SK-N-SH treated with all-trans-retinoic acid at 6 μM for 48 hours (cell line): ENCODE results near the gene MRPS5.

Experiments used
- ARNTL ChIP-seq: fragments of 450-650 bp; formaldehyde crosslinking; IDR thresholded peaks from 2 replicates; pipeline ENCODE4 v1.5.0; 2020; ENCODE audit warnings: low read depth, mild to moderate bottlenecking, moderate library complexity, borderline replicate concordance
- BACH2 ChIP-seq: fragments of 250-450 bp; sonication (Bioruptor Pico); IDR thresholded peaks from 2 replicates; pipeline ENCODE4 v1.9.0; 2021; ENCODE audit warnings: mild to moderate bottlenecking, borderline replicate concordance
- CREB5 ChIP-seq: fragments of 250-450 bp; sonication (Bioruptor Pico); IDR thresholded peaks from 2 replicates; pipeline ENCODE4 v1.5.1; 2020; ENCODE audit warnings: low read depth, mild to moderate bottlenecking, moderate library complexity
- CSDC2 ChIP-seq: fragments of 250-450 bp; sonication (Bioruptor Pico); IDR thresholded peaks from 2 replicates; pipeline ENCODE4 v1.5.0; 2020; ENCODE audit warnings: mild to moderate bottlenecking, moderate library complexity
- ISL1 ChIP-seq: fragments of 250-450 bp; sonication (Bioruptor Pico); IDR thresholded peaks from 2 replicates; pipeline ENCODE4 v2.1.2; 2022; ENCODE audit warnings: mild to moderate bottlenecking, moderate library complexity
- PPARA ChIP-seq: fragments of 250-450 bp; sonication (Bioruptor Pico); IDR thresholded peaks from 2 replicates; pipeline ENCODE4 v1.5.0; 2020; ENCODE audit warnings: mild to moderate bottlenecking, borderline replicate concordance
- TCF4 ChIP-seq: fragments of 250-450 bp; sonication (Bioruptor Pico); IDR thresholded peaks from 2 replicates; pipeline ENCODE4 v1.8.0; 2021; ENCODE audit warnings: mild to moderate bottlenecking, moderate library complexity, borderline replicate concordance
- TOX ChIP-seq: fragments of 250-450 bp; sonication (Bioruptor Pico); IDR thresholded peaks from 2 replicates; pipeline ENCODE4 v1.8.0; 2021; ENCODE audit warnings: mild to moderate bottlenecking, moderate library complexity, borderline replicate concordance
- ZC3H10 ChIP-seq: fragments of 250-450 bp; sonication (Bioruptor Pico); IDR thresholded peaks from 2 replicates; pipeline ENCODE4 v1.5.1; 2021; ENCODE audit warnings: mild to moderate bottlenecking, moderate library complexity
- ZFP30 ChIP-seq: fragments of 450-650 bp; formaldehyde crosslinking; IDR thresholded peaks from 2 replicates; pipeline ENCODE4 v1.5.0; 2022; ENCODE audit warnings: mild to moderate bottlenecking, moderate library complexity
- ZNF565 ChIP-seq: fragments of 450-650 bp; formaldehyde crosslinking; conservative IDR thresholded peaks from 2 replicates; pipeline ENCODE4 v1.5.0; 2020; ENCODE audit warnings: low read depth, mild to moderate bottlenecking, moderate library complexity
- ZNF70 ChIP-seq: fragments of 450-650 bp; formaldehyde crosslinking; IDR thresholded peaks from 2 replicates; pipeline ENCODE4 v1.5.0; 2020; ENCODE audit warnings: mild to moderate bottlenecking, moderate library complexity
- ZNF8 ChIP-seq: fragments of 450-650 bp; formaldehyde crosslinking; IDR thresholded peaks from 2 replicates; pipeline ENCODE4 v1.5.0; 2020; ENCODE audit warnings: mild to moderate bottlenecking, moderate library complexity
- TF ChIP-seq, protein P1 (sequence below): fragments of 250-450 bp; sonication (Bioruptor Pico); IDR thresholded peaks from 2 replicates; pipeline ENCODE4 v1.8.0; 2021; ENCODE audit warnings: low read depth, mild to moderate bottlenecking, moderate library complexity, borderline replicate concordance

DNA sequence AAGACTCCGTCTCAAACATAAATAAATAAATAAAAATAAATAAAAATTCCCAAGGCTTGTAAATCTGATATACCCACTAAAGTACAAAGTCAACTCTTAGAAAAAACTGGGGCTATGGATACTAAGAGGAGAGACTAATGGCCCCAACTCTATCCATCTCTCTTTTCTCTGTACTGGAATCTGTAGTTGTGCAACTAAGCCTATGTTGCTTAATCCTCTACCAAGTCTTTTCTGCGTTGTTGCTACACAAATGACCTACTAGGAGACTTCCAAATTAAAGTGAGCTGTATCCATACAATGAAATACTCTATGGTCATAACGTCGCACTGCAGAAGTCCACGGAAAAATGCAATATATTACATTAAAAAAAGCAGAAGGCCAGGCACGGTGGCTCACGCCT lies 8.1 kb downstream of the MRPS5 start:
- TF ChIP-seq CSDC2 (CRISPR knock-in tag) = no peak
- TF ChIP-seq ZNF70 (CRISPR knock-in tag) = no peak
- no peak for TF ChIP-seq ARNTL (CRISPR knock-in tag)
- no peak for TF ChIP-seq TOX (CRISPR knock-in tag)
- TF ChIP-seq, protein P1, sequence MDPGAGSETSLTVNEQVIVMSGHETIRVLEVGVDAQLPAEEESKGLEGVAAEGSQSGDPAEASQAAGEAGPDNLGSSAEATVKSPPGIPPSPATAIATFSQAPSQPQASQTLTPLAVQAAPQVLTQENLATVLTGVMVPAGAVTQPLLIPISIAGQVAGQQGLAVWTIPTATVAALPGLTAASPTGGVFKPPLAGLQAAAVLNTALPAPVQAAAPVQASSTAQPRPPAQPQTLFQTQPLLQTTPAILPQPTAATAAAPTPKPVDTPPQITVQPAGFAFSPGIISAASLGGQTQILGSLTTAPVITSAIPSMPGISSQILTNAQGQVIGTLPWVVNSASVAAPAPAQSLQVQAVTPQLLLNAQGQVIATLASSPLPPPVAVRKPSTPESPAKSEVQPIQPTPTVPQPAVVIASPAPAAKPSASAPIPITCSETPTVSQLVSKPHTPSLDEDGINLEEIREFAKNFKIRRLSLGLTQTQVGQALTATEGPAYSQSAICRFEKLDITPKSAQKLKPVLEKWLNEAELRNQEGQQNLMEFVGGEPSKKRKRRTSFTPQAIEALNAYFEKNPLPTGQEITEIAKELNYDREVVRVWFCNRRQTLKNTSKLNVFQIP (CRISPR knock-in tag) = no peak
- TF ChIP-seq CREB5 (CRISPR knock-in tag) = no peak
- no peak for TF ChIP-seq TCF4 (CRISPR knock-in tag)
- TF ChIP-seq BACH2 (CRISPR knock-in tag) = no peak
- no peak for TF ChIP-seq ZNF8 (CRISPR knock-in tag)
- no peak for TF ChIP-seq ZC3H10 (CRISPR knock-in tag)
- TF ChIP-seq ZFP30 (CRISPR knock-in tag) = no peak
- no peak for TF ChIP-seq PPARA
- TF ChIP-seq ISL1 = no peak
- no peak for TF ChIP-seq ZNF565 (CRISPR knock-in tag)
